Kidney (tissue), 14 donors: Measurements from ENCODE around the gene GPBP1L1. TPM values are rescaled to one million over a fixed set of nuclear protein-coding genes. Genes with fewer than 3 reads are reported as not detected.

Source experiments
- DNase-seq, 5 donors: peaks; one replicate each; pipeline ENCODE4 v3.0.0-alpha.2; 2013 to 2020
- FAIRE-seq: peaks from 2 replicates; lab custom pipeline; 2012; peaks lifted over from hg19 to GRCh38; lab: Jason Lieb, UNC
- H3K27ac ChIP-seq, 2 donors: one replicate each; pipeline ENCODE4 v1.7.0; 2013; ENCODE audit warnings: low read depth in 2 of 2, low read length in 2 of 2, inconsistent platforms in 1 of 2
- H3K27me3 ChIP-seq: one replicate; pipeline ENCODE4 v1.7.1; 2013; ENCODE audit warnings: low read length, inconsistent platforms; ENCODE audit not compliant: control insufficient read depth, insufficient read depth
- H3K36me3 ChIP-seq, 3 donors: one replicate each; pipeline versions ENCODE4 v1.7.0 to v1.7.1; 2013; ENCODE audit warnings: low read length in 3 of 3, control low read depth in 1 of 3, inconsistent platforms in 1 of 3; ENCODE audit not compliant: insufficient read depth in 3 of 3, control insufficient read depth in 2 of 3
- H3K4me1 ChIP-seq, 3 donors: one replicate each; pipeline versions ENCODE4 v1.7.0 to v1.7.1; 2013; ENCODE audit warnings: low read length in 3 of 3, inconsistent platforms in 1 of 3, low read depth in 1 of 3; ENCODE audit not compliant: control insufficient read depth in 2 of 3, insufficient read depth in 2 of 3
- H3K4me3 ChIP-seq, 3 donors: one replicate each; pipeline versions ENCODE4 v1.7.0 to v1.8.1; 2013; ENCODE audit warnings: low read length in 3 of 3, control low read depth in 1 of 3, inconsistent platforms in 1 of 3
- H3K9ac ChIP-seq, 3 donors: one replicate each; pipeline versions ENCODE4 v1.7.0 to v1.7.1; 2013; ENCODE audit warnings: low read length in 3 of 3, control low read depth in 1 of 3, inconsistent platforms in 1 of 3
- H3K9me3 ChIP-seq, 3 donors: one replicate each; pipeline versions ENCODE4 v1.7.0 to v1.7.1; 2013; ENCODE audit warnings: low read length in 3 of 3, control low read depth in 1 of 3, inconsistent platforms in 1 of 3; ENCODE audit not compliant: control insufficient read depth in 2 of 3, insufficient read depth in 1 of 3
- intact Hi-C: fragments of 100-400 bp; cut with DNase I; formaldehyde crosslinking; loops from one replicate; pipeline ENCODE4 v1.11.1; 2022
- polyA plus RNA-seq: library from polyadenylated mRNA; stranded (reverse); fragments of 350-450 nt; fragmentation: Illumina TruSeq; extraction: RNeasy Lipid Tissue Mini Kit (QIAGEN cat#74804); gene quantifications from one replicate; pipeline ENCODE4 v1.2.3, GENCODE V29; 2014; ENCODE audit warnings: low read depth, low replicate concordance; ENCODE audit not compliant: insufficient read depth
- total RNA-seq: library from RNA; stranded (reverse); fragmentation: NEBNext Ultra II Directional; extraction: Animal tissue kit (Norgen Biotek cat#: 25700); gene quantifications from one replicate; pipeline ENCODE4 v1.2.1, GENCODE V29; 2021
- TF ChIP-seq, protein P1 (sequence below): IDR thresholded peaks from 3 replicates; pipeline ENCODE4 v1.5.1; 2012; ENCODE audit warnings: mild to moderate bottlenecking, moderate library complexity, borderline replicate concordance; ENCODE audit not compliant: insufficient read depth; ENCODE audit errors: extremely low read depth
- donor health status: control.
- donor health status: control.
- donor health status: control.
- donor health status: control.
- donor health status: control.
- donor health status: DM: yes; HTN: yes; CAD: no.
- donor health status: Normal renal cell carcinoma (clear cell type).

GPBP1L1 gene
- total and polyA plus RNA-seq, 2 donors from 2014 or later = 59.1 to 146 TPM

DNA sequence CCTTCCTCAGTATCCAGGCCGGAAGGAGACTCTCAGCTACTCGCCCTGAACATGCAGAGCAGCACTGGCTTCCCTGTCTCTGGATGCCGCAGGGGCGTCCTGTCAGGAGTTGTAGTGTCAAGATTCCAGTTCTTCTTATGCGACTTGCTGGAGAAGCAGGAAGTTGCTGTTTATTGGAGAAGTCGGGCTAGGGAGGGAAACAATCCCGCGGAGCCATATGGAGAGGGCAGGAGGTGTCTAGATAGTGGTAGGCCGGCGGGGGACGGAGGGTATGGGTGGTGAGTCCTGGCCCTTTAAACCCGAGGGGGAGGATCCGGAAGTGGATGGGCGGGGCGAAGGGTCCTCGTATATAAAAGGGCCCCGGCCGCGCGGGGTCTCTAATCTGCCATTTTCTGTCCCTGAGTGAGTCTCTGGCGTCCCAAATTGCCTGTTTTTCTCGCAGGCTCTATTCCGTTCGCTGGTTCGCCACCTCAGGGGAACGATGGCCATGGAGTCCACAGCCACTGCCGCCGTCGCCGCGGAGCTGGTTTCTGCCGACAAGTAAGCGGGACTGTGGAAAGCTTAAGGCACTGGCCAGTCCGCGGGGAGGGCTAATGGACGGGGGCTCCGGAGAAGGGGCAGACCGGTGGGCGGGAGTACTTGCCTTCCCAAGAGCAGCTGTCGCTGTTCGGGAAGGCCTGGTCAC, 102.5 kb downstream of the GPBP1L1 start, which contains the start of gene NASP:
TSS of gene NASP (plus strand) at position 376 of the 685 bp plus-strand sequence. CDS start at position 482, 106 bp downstream.
- H3K36me3 ChIP-seq = no peaks in the 10 kb centered on the region
- no peaks in the 10 kb centered on the region for H3K9me3 ChIP-seq
- TF ChIP-seq, protein P1, sequence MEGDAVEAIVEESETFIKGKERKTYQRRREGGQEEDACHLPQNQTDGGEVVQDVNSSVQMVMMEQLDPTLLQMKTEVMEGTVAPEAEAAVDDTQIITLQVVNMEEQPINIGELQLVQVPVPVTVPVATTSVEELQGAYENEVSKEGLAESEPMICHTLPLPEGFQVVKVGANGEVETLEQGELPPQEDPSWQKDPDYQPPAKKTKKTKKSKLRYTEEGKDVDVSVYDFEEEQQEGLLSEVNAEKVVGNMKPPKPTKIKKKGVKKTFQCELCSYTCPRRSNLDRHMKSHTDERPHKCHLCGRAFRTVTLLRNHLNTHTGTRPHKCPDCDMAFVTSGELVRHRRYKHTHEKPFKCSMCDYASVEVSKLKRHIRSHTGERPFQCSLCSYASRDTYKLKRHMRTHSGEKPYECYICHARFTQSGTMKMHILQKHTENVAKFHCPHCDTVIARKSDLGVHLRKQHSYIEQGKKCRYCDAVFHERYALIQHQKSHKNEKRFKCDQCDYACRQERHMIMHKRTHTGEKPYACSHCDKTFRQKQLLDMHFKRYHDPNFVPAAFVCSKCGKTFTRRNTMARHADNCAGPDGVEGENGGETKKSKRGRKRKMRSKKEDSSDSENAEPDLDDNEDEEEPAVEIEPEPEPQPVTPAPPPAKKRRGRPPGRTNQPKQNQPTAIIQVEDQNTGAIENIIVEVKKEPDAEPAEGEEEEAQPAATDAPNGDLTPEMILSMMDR = no peak
- H3K4me1 ChIP-seq = peaks cover 0 to 6% (median 0%) of the 10 kb centered on the region in 3 donors
- H3K9ac ChIP-seq = peak within 1 kb of the TSS; percentile 83 to 98 (median 88)
- DNase-seq = peak; percentile 95 to 97 (median 96)
- H3K27ac ChIP-seq = peak within 1 kb of the TSS; percentile 86 to 91
- no peaks in the 10 kb centered on the region for H3K27me3 ChIP-seq
- FAIRE-seq = no peak
- peak within 1 kb of the TSS; percentile 94 to 99 (median 99) for H3K4me3 ChIP-seq
- intact Hi-C loops = no loop called here

DNA sequence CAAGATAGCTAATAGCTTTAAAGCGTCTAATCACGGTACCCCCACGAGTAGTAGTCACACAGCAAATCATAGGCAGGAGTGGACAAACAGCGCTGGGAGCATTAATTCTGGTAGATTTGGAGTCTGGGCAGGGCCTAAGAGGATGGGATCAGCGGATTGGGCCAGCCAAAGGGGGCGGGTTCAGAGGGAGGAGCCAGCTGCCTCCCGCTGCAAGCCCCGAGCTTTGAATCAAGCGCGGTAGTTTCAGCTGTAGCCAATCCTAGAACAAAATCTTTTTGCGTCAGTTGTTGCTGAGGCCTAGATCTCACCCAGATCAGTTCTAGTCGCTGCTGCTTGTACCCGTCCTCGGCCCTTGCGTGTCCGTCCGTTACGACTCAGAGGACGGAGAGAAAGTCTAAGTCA, 103.1 kb downstream of the GPBP1L1 start:
- H3K27ac ChIP-seq = peak overlapping the region; percentile 86 to 91
- no peaks in the 10 kb centered on the region for H3K9me3 ChIP-seq
- H3K27me3 ChIP-seq = no peaks in the 10 kb centered on the region
- FAIRE-seq = peak; percentile 96
- TF ChIP-seq, protein P1 = no peak
- DNase-seq = peak; percentile 96 to 99 (median 97)
- H3K9ac ChIP-seq = peak overlapping the region; percentile 83 to 98 (median 88)
- peak overlapping the region; percentile 94 to 99 (median 99) for H3K4me3 ChIP-seq
- intact Hi-C loops = no loop called here
- peaks cover 0 to 6% (median 0%) of the 10 kb centered on the region in 3 donors for H3K4me1 ChIP-seq
- no peaks in the 10 kb centered on the region for H3K36me3 ChIP-seq

Other genes with a start within 250 kb of the GPBP1L1 start
- gene TESK2, start 195.4 kb downstream of the GPBP1L1 start, total RNA-seq = 2.7 TPM
- gene TESK2, start 195.4 kb downstream of the GPBP1L1 start, polyA plus RNA-seq = 1.6 TPM
- 3.4 TPM for gene CCDC163, start 186.5 kb downstream of the GPBP1L1 start, total RNA-seq
- 0.80 TPM for gene CCDC163, start 186.5 kb downstream of the GPBP1L1 start, polyA plus RNA-seq
- 6.0 TPM for gene MMACHC, start 186.2 kb downstream of the GPBP1L1 start, total RNA-seq
- 10.2 TPM for gene MMACHC, start 186.2 kb downstream of the GPBP1L1 start, polyA plus RNA-seq
- gene PRDX1, start 164.6 kb downstream of the GPBP1L1 start, total RNA-seq = 452 TPM
- 1,042 TPM for gene PRDX1, start 164.6 kb downstream of the GPBP1L1 start, polyA plus RNA-seq
- 147 TPM for gene AKR1A1, start 135.7 kb downstream of the GPBP1L1 start, total RNA-seq
- gene AKR1A1, start 135.7 kb downstream of the GPBP1L1 start, polyA plus RNA-seq = 431 TPM
- 51.6 TPM for gene NASP, start 102.5 kb downstream of the GPBP1L1 start, total RNA-seq
- gene NASP, start 102.5 kb downstream of the GPBP1L1 start, polyA plus RNA-seq = 49.5 TPM
- gene CCDC17, start 62.5 kb downstream of the GPBP1L1 start, total RNA-seq = 3.0 TPM
- gene CCDC17, start 62.5 kb downstream of the GPBP1L1 start, polyA plus RNA-seq = 1.0 TPM
- 23.1 TPM for gene TMEM69, start 1.6 kb upstream of the GPBP1L1 start, total RNA-seq
- gene TMEM69, start 1.6 kb upstream of the GPBP1L1 start, polyA plus RNA-seq = 21.7 TPM
- gene IPP, start 64.1 kb upstream of the GPBP1L1 start, total RNA-seq = 20.0 TPM
- gene IPP, start 64.1 kb upstream of the GPBP1L1 start, polyA plus RNA-seq = 6.3 TPM
- gene MAST2, start 117.1 kb upstream of the GPBP1L1 start, total RNA-seq = 17.9 TPM
- 7.6 TPM for gene MAST2, start 117.1 kb upstream of the GPBP1L1 start, polyA plus RNA-seq